Transverse colon (tissue), 4 donors: ENCODE measurements around the gene HLA-DOA. TPM values are rescaled to one million over a fixed set of nuclear protein-coding genes. Genes with fewer than 3 reads are reported as not detected.

ENCODE experiments used
- DNase-seq: peaks from one replicate; pipeline ENCODE4 v3.0.0-alpha.2; 2019
- H3K27ac ChIP-seq, 4 donors: fragments of 200-600 bp; sonication (generic); 2 replicates each; pipeline ENCODE4 v1.5.1; 2016 to 2018; ENCODE audit warnings: inconsistent platforms in 4 of 4
- H3K27me3 ChIP-seq: fragments of 200-600 bp; sonication (generic); 2 replicates; pipeline ENCODE4 v1.5.1; 2017; ENCODE audit warnings: inconsistent platforms
- H3K36me3 ChIP-seq, 4 donors: fragments of 200-600 bp; sonication (generic); 2 replicates each; pipeline ENCODE4 v1.5.1; 2017 to 2019; ENCODE audit warnings: inconsistent platforms in 4 of 4
- H3K4me1 ChIP-seq, 4 donors: fragments of 200-600 bp; sonication (generic); 2 replicates each; pipeline ENCODE4 v1.5.1; 2017 to 2020; ENCODE audit warnings: inconsistent platforms in 4 of 4
- H3K4me3 ChIP-seq, 4 donors: fragments of 200-600 bp; sonication (generic); 1 replicate in 1 of 4; 2 replicates in 3 of 4; pipeline versions ENCODE4 v1.5.1 to v1.6.1; 2017 to 2019; ENCODE audit warnings: inconsistent platforms in 4 of 4
- H3K9me3 ChIP-seq, 2 donors: fragments of 200-600 bp; sonication (generic); 2 replicates each; pipeline ENCODE4 v1.5.1; 2017 to 2019; ENCODE audit warnings: inconsistent platforms in 2 of 2
- EP300 ChIP-seq: sonication (generic); formaldehyde crosslinking; IDR thresholded peaks from one replicate; pipeline ENCODE4 v1.6.1; 2017; ENCODE audit warnings: antibody characterized with exemption, low read depth
- POLR2A ChIP-seq: fragments of 450-650 bp; IDR thresholded peaks from one replicate; pipeline ENCODE4 v1.6.1; 2016; ENCODE audit warnings: antibody characterized with exemption, mild to moderate bottlenecking, moderate library complexity
- POLR2AphosphoS5 ChIP-seq, 3 donors: sonication (generic); formaldehyde crosslinking; IDR thresholded peaks; one replicate each; pipeline ENCODE4 v1.6.1; 2016; ENCODE audit warnings: antibody characterized with exemption in 3 of 3
- WGBS, 2 donors: methylation state at CpG; one replicate each; pipeline ENCODE4 v1.1.5; 2018; ENCODE audit warnings: low coverage in 1 of 2; 5-methylcytosine and 5-hydroxymethylcytosine counted together
- in situ Hi-C, 4 donors: fragments of 200-750 bp; cut with MboI; loops; one replicate each; pipeline versions ENCODE4 v1.15.0 to v1.15.1; 2017; ENCODE audit warnings: low sequenced_read_pairs in 3 of 4, low pct_ligation_motif_present in 1 of 4, low pct_unique_long_range_greater_than_20kb in 1 of 4
- intact Hi-C: fragments of 100-400 bp; cut with DNase I; formaldehyde crosslinking; loops from one replicate; pipeline ENCODE4 v1.15.1; 2023; ENCODE audit warnings: low total_unique reads
- total RNA-seq, 4 donors: library from RNA; depleted of rRNA; stranded (reverse); fragments of >200 nt; gene quantifications; one replicate each; pipeline ENCODE4 v1.1.0, GENCODE V29; 2016
- TF ChIP-seq, protein P1 (sequence below), 5 experiments: fragments of 200-600 bp in 3 of 5; fragments of 450-650 bp in 2 of 5; sonication (generic) in 3 of 5; IDR thresholded peaks; 1 replicate in 2 of 5; 2 replicates in 3 of 5; pipeline ENCODE4 v1.5.1; 2016 to 2017; ENCODE audit warnings: antibody characterized with exemption in 5 of 5, inconsistent platforms in 3 of 5, mild to moderate bottlenecking in 2 of 5, moderate library complexity in 1 of 5

HLA-DOA gene
- total RNA-seq, 4 donors from 2014 or later, result 0.82 to 7.9 (median 2.6) TPM

DNA sequence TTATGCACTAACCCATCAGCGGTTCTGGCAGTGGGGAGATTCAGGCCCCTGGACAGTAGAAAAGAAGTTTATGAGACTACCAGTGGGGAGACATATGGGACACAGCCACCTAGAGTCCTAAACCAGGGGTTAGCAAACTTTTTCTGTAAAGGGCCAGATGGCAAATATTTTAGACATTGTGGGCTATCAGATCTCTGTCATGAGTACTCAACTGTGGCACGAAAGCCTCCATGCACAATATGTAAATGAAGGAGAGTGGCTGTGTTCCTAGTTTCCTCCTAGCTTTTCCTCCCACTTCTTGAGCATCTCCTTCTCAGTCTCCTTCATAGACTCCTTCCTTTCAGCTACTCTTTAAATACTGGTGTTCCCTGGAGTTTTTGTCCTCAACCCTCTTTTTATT is 53.2 kb downstream of the HLA-DOA start:
- Histone ChIP-seq H3K27ac (no peak overlapping the region), H3K4me1 (peaks cover 0 to 18% (median 6%) of the 10 kb centered on the region in 4 donors), H3K36me3 (no peaks in the 10 kb centered on the region), H3K4me3 (no peak overlapping the region), H3K9me3 (no peaks in the 10 kb centered on the region), H3K27me3 (no peaks in the 10 kb centered on the region)
- 75 to 84% methylated on average over 2 of the region's 2 CpGs for WGBS, 2 donors
- no peak for DNase-seq
- TF ChIP-seq POLR2A, result no peak
- TF ChIP-seq EP300, result no peak
- TF ChIP-seq POLR2AphosphoS5 (IDR thresholded peaks at IDR 0.05), result no peak
- TF ChIP-seq, protein P1, sequence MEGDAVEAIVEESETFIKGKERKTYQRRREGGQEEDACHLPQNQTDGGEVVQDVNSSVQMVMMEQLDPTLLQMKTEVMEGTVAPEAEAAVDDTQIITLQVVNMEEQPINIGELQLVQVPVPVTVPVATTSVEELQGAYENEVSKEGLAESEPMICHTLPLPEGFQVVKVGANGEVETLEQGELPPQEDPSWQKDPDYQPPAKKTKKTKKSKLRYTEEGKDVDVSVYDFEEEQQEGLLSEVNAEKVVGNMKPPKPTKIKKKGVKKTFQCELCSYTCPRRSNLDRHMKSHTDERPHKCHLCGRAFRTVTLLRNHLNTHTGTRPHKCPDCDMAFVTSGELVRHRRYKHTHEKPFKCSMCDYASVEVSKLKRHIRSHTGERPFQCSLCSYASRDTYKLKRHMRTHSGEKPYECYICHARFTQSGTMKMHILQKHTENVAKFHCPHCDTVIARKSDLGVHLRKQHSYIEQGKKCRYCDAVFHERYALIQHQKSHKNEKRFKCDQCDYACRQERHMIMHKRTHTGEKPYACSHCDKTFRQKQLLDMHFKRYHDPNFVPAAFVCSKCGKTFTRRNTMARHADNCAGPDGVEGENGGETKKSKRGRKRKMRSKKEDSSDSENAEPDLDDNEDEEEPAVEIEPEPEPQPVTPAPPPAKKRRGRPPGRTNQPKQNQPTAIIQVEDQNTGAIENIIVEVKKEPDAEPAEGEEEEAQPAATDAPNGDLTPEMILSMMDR (IDR thresholded peaks at IDR 0.05), result no peak
- intact Hi-C loops (no loop called here), in situ Hi-C loops (loop anchor here in 1 of 4 donors (25.0 kb wide), 1 partner anchor 456 kb away; the partner anchor contains the start of genes CUTA, PHF1 and SYNGAP1)

DNA sequence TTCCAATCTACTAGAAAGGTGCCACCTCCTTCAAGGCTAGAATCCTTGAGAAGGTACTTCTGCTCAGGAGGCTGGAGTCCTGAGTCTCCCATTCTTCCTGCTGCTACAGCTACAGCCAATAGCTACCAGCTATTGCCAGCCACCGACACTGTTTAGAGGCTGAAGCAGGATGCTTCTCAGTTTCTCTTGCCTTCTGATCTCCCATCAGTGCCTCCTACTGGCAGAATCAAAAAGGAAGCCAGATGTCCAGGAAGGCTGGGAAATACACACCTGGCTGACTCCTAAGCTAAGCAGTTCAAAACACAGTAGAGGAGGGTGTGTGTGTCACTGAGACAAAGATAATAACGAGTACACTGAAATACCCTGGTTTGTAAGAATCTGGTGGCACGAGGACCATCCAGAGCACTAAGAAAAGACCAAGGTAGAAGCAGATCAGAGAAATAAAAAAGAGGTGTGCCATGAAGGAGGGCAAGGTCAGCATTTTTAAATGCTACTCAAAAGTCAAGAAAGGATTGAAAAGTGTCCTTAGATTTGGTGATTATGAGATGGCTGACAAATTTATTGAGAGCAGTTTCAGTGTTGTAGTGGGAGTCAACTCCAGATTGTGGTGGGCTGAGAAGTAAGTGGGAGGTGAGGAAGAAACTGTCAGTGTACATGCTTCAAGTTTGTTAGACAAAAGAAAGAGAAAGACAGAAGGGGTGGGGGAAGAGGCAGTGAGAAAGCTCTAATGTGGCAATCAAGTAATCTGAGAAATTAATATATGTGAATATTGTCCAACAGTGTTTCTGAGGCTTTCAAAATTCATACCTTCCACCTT is 54.2 kb downstream of the HLA-DOA start:
- 29 to 71% methylated on average over 1 to 3 of the region's 3 CpGs for WGBS, 2 donors
- Histone ChIP-seq H3K4me1 (peaks cover 0 to 13% (median 4%) of the 10 kb centered on the region in 4 donors), H3K27me3 (no peaks in the 10 kb centered on the region), H3K9me3 (no peaks in the 10 kb centered on the region), H3K36me3 (no peaks in the 10 kb centered on the region), H3K4me3 (no peak overlapping the region), H3K27ac (no peak overlapping the region)
- no peak for TF ChIP-seq POLR2AphosphoS5 (IDR thresholded peaks at IDR 0.05)
- TF ChIP-seq, protein P1 (IDR thresholded peaks at IDR 0.05), result peak; percentile 25 to 33 (median 26)
- intact Hi-C loops, result no loop called here
- peak; percentile 42 for DNase-seq
- in situ Hi-C loops, result loop anchor here in 1 of 4 donors (25.0 kb wide), 1 partner anchor 457 kb away; the partner anchor contains the start of genes CUTA, PHF1 and SYNGAP1

DNA sequence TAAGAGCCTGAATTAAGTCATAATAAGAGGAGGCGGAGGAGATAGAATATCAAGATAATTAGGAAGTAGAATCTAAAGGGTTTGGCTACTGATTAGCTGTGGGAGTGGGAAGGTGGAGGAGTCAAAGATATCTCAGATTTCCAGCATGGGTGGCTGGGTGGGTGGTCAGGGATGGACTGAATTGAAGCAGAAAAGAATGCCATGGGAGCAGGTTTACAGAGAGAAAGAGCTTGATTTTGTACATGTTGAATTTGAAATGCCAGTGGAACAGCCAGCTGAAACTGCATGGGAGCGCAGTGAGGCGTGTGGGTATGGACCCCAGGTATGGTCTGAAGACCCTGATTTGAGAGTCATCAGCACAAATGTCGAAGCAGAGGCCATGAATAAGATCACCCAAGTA is 55.1 kb downstream of the HLA-DOA start:
- DNase-seq, result no peak
- WGBS, 2 donors, result 89% methylated on average over 4 of the region's 4 CpGs
- no peak overlapping the region for H3K4me3 ChIP-seq
- H3K27me3 ChIP-seq, result no peaks in the 10 kb centered on the region
- TF ChIP-seq EP300, result no peak
- TF ChIP-seq, protein P1 (IDR thresholded peaks at IDR 0.05), result no peak
- no peak for TF ChIP-seq POLR2AphosphoS5 (IDR thresholded peaks at IDR 0.05)
- TF ChIP-seq POLR2A, result no peak
- in situ Hi-C loops, result loop anchor here in 1 of 4 donors (25.0 kb wide), 1 partner anchor 458 kb away; the partner anchor contains the start of genes CUTA, PHF1 and SYNGAP1
- peaks cover 0 to 13% (median 4%) of the 10 kb centered on the region in 4 donors for H3K4me1 ChIP-seq
- intact Hi-C loops, result no loop called here
- H3K9me3 ChIP-seq, result no peaks in the 10 kb centered on the region
- no peaks in the 10 kb centered on the region for H3K36me3 ChIP-seq
- H3K27ac ChIP-seq, result no peak overlapping the region

Other genes starting within 250 kb of the HLA-DOA start
- under 1 TPM in 2 of 4 donors, not detected in 2; 0.27 to 0.32 TPM for gene HLA-DQB2, start 246.1 kb downstream of the HLA-DOA start, total RNA-seq
- gene HLA-DOB, start 192.6 kb downstream of the HLA-DOA start, total RNA-seq, result 1 to 10 TPM in 1 of 4 donors, not detected in 3; 5.7 TPM
- gene TAP2, start 170.9 kb downstream of the HLA-DOA start, total RNA-seq, result 10 to 100 TPM; 12.3 to 48.2 (median 27.1) TPM
- 10 to 100 TPM in 3 of 4 donors, 1 to 10 TPM in 1; 9.4 to 95.2 (median 72.6) TPM for gene PSMB8, start 165.5 kb downstream of the HLA-DOA start, total RNA-seq
- 10 to 100 TPM; 63.2 to 87.9 (median 75.3) TPM for gene TAP1, start 155.9 kb downstream of the HLA-DOA start, total RNA-seq
- gene PSMB9, start 155.4 kb downstream of the HLA-DOA start, total RNA-seq, result 10 to 100 TPM; 14.6 to 44.1 (median 32.9) TPM
- gene HLA-DMB, start 68.6 kb downstream of the HLA-DOA start, total RNA-seq, result 10 to 100 TPM in 2 of 4 donors, 1 to 10 TPM in 2; 1.8 to 20.8 (median 13.2) TPM
- 10 to 100 TPM in 3 of 4 donors, 1 to 10 TPM in 1; 1.4 to 40.4 (median 20.8) TPM for gene HLA-DMA, start 56.5 kb downstream of the HLA-DOA start, total RNA-seq
- gene BRD2, start 41.0 kb downstream of the HLA-DOA start, total RNA-seq, result 100 to 1,000 TPM; 116 to 612 (median 238) TPM
- gene HLA-DPA1, start 64.1 kb upstream of the HLA-DOA start, total RNA-seq, result 10 to 100 TPM in 3 of 4 donors, 1 to 10 TPM in 1; 2.2 to 77.8 (median 28.7) TPM
- gene HLA-DPB1, start 66.4 kb upstream of the HLA-DOA start, total RNA-seq, result 10 to 100 TPM in 3 of 4 donors, 1 to 10 TPM in 1; 10.0 to 68.0 (median 40.4) TPM
- under 1 TPM in 3 of 4 donors, not detected in 1; 0.14 to 0.79 (median 0.75) TPM for gene COL11A2, start 182.9 kb upstream of the HLA-DOA start, total RNA-seq
- 10 to 100 TPM; 26.9 to 31.9 (median 29.4) TPM for gene RXRB, start 191.1 kb upstream of the HLA-DOA start, total RNA-seq
- gene SLC39A7, start 191.3 kb upstream of the HLA-DOA start, total RNA-seq, result 10 to 100 TPM; 38.2 to 99.9 (median 60.5) TPM
- 10 to 100 TPM; 34.3 to 65.7 (median 43.1) TPM for gene HSD17B8, start 195.1 kb upstream of the HLA-DOA start, total RNA-seq
- gene RING1, start 198.9 kb upstream of the HLA-DOA start, total RNA-seq, result 10 to 100 TPM; 10.8 to 29.9 (median 19.9) TPM